K562 (cell line): ENCODE measurements around the gene CASP6. TPM values are rescaled to one million over a fixed set of nuclear protein-coding genes. Genes with fewer than 3 reads are reported as not detected.

ENCODE experiments used
- ATAC-seq: fragments of 200-7000 bp; cut with Tn5 transposase; 3 replicates; pipeline ENCODE4 v1.9.1; 2020; ENCODE audit warnings: moderate library complexity
- BruUV-seq: library from RNA; stranded (reverse); fragments of 400-500 nt; replicated peaks from 2 replicates; lab custom pipeline; 2021; lab: Mats Ljungman, UMichigan
- CTCF ChIA-PET: fragments of 300-600 bp; formaldehyde crosslinking; extraction: SDS; loops from one replicate; lab custom pipeline; 2021; ENCODE audit warnings: low intra/inter-chr PET ratio; lab: Yijun Ruan, JAX
- POLR2A ChIA-PET: fragments of 300-600, 350-650 bp; sonication (Branson Sonifier 250); formaldehyde crosslinking; extraction: SDS; loops from one replicate; lab custom pipeline; 2021; ENCODE audit warnings: antibody characterized with exemption, inconsistent platforms; lab: Yijun Ruan, JAX
- DNase-seq, 4 experiments: peaks; one replicate each; pipeline versions ENCODE4 v3.0.0 to v3.0.0-alpha.2; 2011 to 2018; ENCODE audit warnings: low spot score in 3 of 4, mixed read lengths in 3 of 4; ENCODE audit errors: extremely low read depth in 1 of 4
- FAIRE-seq: peaks from 2 replicates; lab custom pipeline; 2011; peaks lifted over from hg19 to GRCh38; lab: Jason Lieb, UNC
- H2AFZ ChIP-seq: 2 replicates; pipeline ENCODE4 v1.6.0; 2011; ENCODE audit warnings: low read depth, low read length, control low read depth, inconsistent platforms
- H3K27ac ChIP-seq: fragments of 200-600 bp; 3 replicates; pipeline ENCODE4 v1.8.0; 2011; ENCODE audit warnings: low read depth, mild to moderate bottlenecking, control low read depth, inconsistent platforms, low read length, moderate library complexity, mixed read lengths; ENCODE audit errors: extremely low read depth
- H3K27me3 ChIP-seq, 2 experiments: fragments of 300-600 bp in 1 of 2; 2 replicates in 1 of 2; 3 replicates in 1 of 2; pipeline versions ENCODE4 v1.6.0 to v1.8.0; 2011; ENCODE audit warnings: inconsistent platforms in 2 of 2, low read length in 2 of 2, mild to moderate bottlenecking in 1 of 2, mixed read lengths in 1 of 2, moderate library complexity in 1 of 2; ENCODE audit not compliant: control insufficient read depth in 2 of 2, insufficient read depth in 2 of 2
- H3K36me3 ChIP-seq: fragments of 300-600 bp; 3 replicates; pipeline ENCODE4 v1.8.0; 2011; ENCODE audit warnings: mild to moderate bottlenecking, low read length, inconsistent platforms; ENCODE audit not compliant: control insufficient read depth, insufficient read depth
- H3K4me1 ChIP-seq, 2 experiments: fragments of 200-600 bp in 1 of 2; replicated peaks in 1 of 2; 2 replicates in 1 of 2; 3 replicates in 1 of 2; pipeline versions ENCODE4 v1.5.1 to v1.8.0; 2011; ENCODE audit warnings: inconsistent platforms in 2 of 2, low read length in 2 of 2, mild to moderate bottlenecking in 1 of 2, mixed read lengths in 1 of 2, moderate library complexity in 1 of 2; ENCODE audit not compliant: control insufficient read depth in 2 of 2, insufficient read depth in 2 of 2
- H3K4me2 ChIP-seq: 2 replicates; pipeline ENCODE4 v1.6.1; 2011; ENCODE audit warnings: low read length, control low read depth, inconsistent platforms, mixed read lengths; ENCODE audit not compliant: insufficient read depth
- H3K4me3 ChIP-seq: fragments of 200-600 bp; sonication (generic), shearing (Covaris generic); 2 replicates; pipeline ENCODE4 v1.5.1; 2016; ENCODE audit warnings: control low read depth, inconsistent platforms
- H3K79me2 ChIP-seq: fragments of 200-600 bp; 3 replicates; pipeline ENCODE4 v1.8.0; 2011; ENCODE audit warnings: low read length, inconsistent platforms; ENCODE audit not compliant: control insufficient read depth, insufficient read depth
- H3K9ac ChIP-seq, 2 experiments: 2 replicates each; pipeline versions ENCODE4 v1.6.0 to v1.6.1; 2011; ENCODE audit warnings: low read depth in 2 of 2, low read length in 2 of 2, control low read depth in 1 of 2, inconsistent platforms in 1 of 2, mild to moderate bottlenecking in 1 of 2, mixed read lengths in 1 of 2; ENCODE audit not compliant: insufficient read depth in 1 of 2
- H3K9me1 ChIP-seq: one replicate; pipeline ENCODE4 v1.6.0; 2011; ENCODE audit warnings: inconsistent platforms, mild to moderate bottlenecking, low read length, moderate library complexity; ENCODE audit not compliant: control insufficient read depth, insufficient read depth
- H3K9me3 ChIP-seq: replicated peaks from 2 replicates; pipeline ENCODE4 v1.5.1; 2011; ENCODE audit warnings: low read depth, low read length, inconsistent platforms; ENCODE audit not compliant: control insufficient read depth, insufficient read depth
- H4K20me1 ChIP-seq: replicated peaks from 2 replicates; pipeline ENCODE4 v1.6.1; 2011; ENCODE audit warnings: low read length, inconsistent platforms, mixed read lengths; ENCODE audit not compliant: control insufficient read depth, insufficient read depth
- C11orf30 ChIP-seq: fragments of 450-650 bp; IDR thresholded peaks from 2 replicates; pipeline ENCODE4 v1.6.1; 2016; ENCODE audit warnings: low read depth, mild to moderate bottlenecking
- KDM1A ChIP-seq, 2 experiments: fragments of 450-650 bp; IDR thresholded peaks; 2 replicates each; pipeline ENCODE4 v1.6.1; 2016; ENCODE audit warnings: mild to moderate bottlenecking in 2 of 2
- MAFF ChIP-seq: IDR thresholded peaks from 2 replicates; pipeline ENCODE4 v1.6.1; 2012; ENCODE audit warnings: low read length, improper control_type of control experiment
- MAFG ChIP-seq: fragments of 450-650 bp; conservative IDR thresholded peaks from 2 replicates; pipeline ENCODE4 v1.6.1; 2016; ENCODE audit warnings: missing genetic modification characterization, missing compliant biosample characterization
- MECOM ChIP-seq: fragments of 250-450 bp; sonication (Bioruptor Pico); IDR thresholded peaks from 2 replicates; pipeline ENCODE4 v1.8.0; 2022; ENCODE audit warnings: inconsistent platforms
- RAD21 ChIP-seq, 2 experiments: fragments of 250-450 bp in 1 of 2; fragments of 450-650 bp in 1 of 2; sonication (Bioruptor Pico) in 1 of 2; formaldehyde crosslinking in 1 of 2; IDR thresholded peaks in 1 of 2; conservative IDR thresholded peaks in 1 of 2; 2 replicates each; pipeline versions ENCODE4 v1.4.0 to v1.8.0; 2020 to 2022; ENCODE audit warnings: mild to moderate bottlenecking in 2 of 2, moderate library complexity in 1 of 2
- ZNF121 ChIP-seq: sonication (generic); formaldehyde crosslinking; conservative IDR thresholded peaks from 2 replicates; pipeline ENCODE4 v1.8.0; 2022; ENCODE audit warnings: missing genetic modification reagents
- ZNF316 ChIP-seq: fragments of 450-650 bp; IDR thresholded peaks from 2 replicates; pipeline ENCODE4 v1.6.1; 2016
- WGBS: fragments of 100-300 bp; shearing (Covaris generic); methylation state at CpG from one replicate; pipeline ENCODE4 v1.1.6; 2016; ENCODE audit warnings: low coverage, mixed read lengths; ENCODE audit not compliant: insufficient coverage; ENCODE audit errors: missing lambda C conversion rate; 5-methylcytosine and 5-hydroxymethylcytosine counted together
- in situ Hi-C: fragments of 300-500 bp; cut with MboI; formaldehyde crosslinking; loops from 4 replicates; pipeline ENCODE4 v1.15.0; 2018; ENCODE audit warnings: inconsistent platforms, mixed read lengths
- intact Hi-C: fragments of 100-400 bp; cut with micrococcal nuclease; formaldehyde crosslinking; loops from 2 replicates; pipeline ENCODE4 v1.14.2; 2022
- polyA plus RNA-seq, 8 experiments: library from polyadenylated mRNA; depleted of rRNA in 4 of 8; stranded (reverse) in 5 of 8; unstranded in 3 of 8; fragments of >200 nt; fragmentation: Nextera tagmentation in 2 of 8; fragmentation: Illumina TruSeq in 1 of 8; extraction: Ambion mirVana in 2 of 8; extraction: Trizol in 1 of 8; gene quantifications; 2 replicates each; pipeline versions ENCODE4 v1.2.1 to v1.2.3, GENCODE V29; 2011 to 2014; ENCODE audit warnings: inconsistent platforms in 1 of 8, missing spikeins in 1 of 8
- total RNA-seq, 7 experiments: library from RNA; depleted of rRNA in 6 of 7; stranded (reverse); fragments of >200 nt in 6 of 7; fragmentation: Illumina TruSeq in 2 of 7; extraction: Trizol in 2 of 7; gene quantifications; 2 replicates each; pipeline versions ENCODE4 v1.2.1 to v1.2.3, GENCODE V29; 2011 to 2021; ENCODE audit warnings: low replicate concordance in 1 of 7

The CASP6 gene
- total and polyA plus RNA-seq, 9 of the 15 experiments (the other 6 are each of a cell fraction or from before 2014, with no cell fraction given): 20.8 to 72.7 (median 39.1) TPM

- intact Hi-C loops: no loop called here
- 53% methylated on average over 9 of the region's 10 CpGs for WGBS
- no peaks in the 10 kb centered on the region for H3K36me3 ChIP-seq
- H3K4me2 ChIP-seq: no peak overlapping the region
- no peaks in the 10 kb centered on the region for H3K27me3 ChIP-seq
- no peaks in the 10 kb centered on the region for H3K9me1 ChIP-seq
- CTCF ChIA-PET: interaction anchor here (0.7 kb wide), 1 partner anchor 354 kb away, joined by 4 read pairs; no protein-coding TSS in a partner anchor
- H2AFZ ChIP-seq: 0 out of 2 replicates have a peak overlapping the region, but pooled peaks have one; percentile 3
- no peak for FAIRE-seq
- no peak for ATAC-seq
- H3K79me2 ChIP-seq: no peaks in the 10 kb centered on the region
- DNase-seq: no peak
- H3K9me3 ChIP-seq: no peaks in the 10 kb centered on the region
- in situ Hi-C loops: no loop called here
- peaks cover 13 to 34% of the 10 kb centered on the region in 2 experiments for H3K4me1 ChIP-seq
- H3K4me3 ChIP-seq: no peak overlapping the region
- H4K20me1 ChIP-seq: no peaks in the 10 kb centered on the region
- TF ChIP-seq MAFG (tag): 0 out of 2 replicates have a peak, but pooled peaks have one; percentile 29
- TF ChIP-seq MECOM: no peak
- TF ChIP-seq ZNF121: peak; percentile 57
- 0 out of 2 replicates have a peak, but pooled peaks have one; percentile 27 for TF ChIP-seq MAFF
- TF ChIP-seq ZNF316: peak; percentile 80
- no peak for TF ChIP-seq RAD21 (CRISPR knock-in tag; conservative IDR thresholded peaks at IDR 0.05 in 1 of 2, IDR thresholded peaks at IDR 0.05 in 1 of 2)
- peak; percentile 62; the same call in 1 of the 2 replicates for TF ChIP-seq C11orf30
- 0 out of 4 replicates have a peak, but pooled peaks of 1 of the 2 experiments have one; percentile 19 for TF ChIP-seq KDM1A (IDR thresholded peaks at IDR 0.05)
- TF ChIP-seq, all 486 proteins: peak for 6
- Histone ChIP-seq H3K27ac (no peak overlapping the region), H3K9ac (no peak overlapping the region)
- BruUV-seq: no TSS peak
- POLR2A ChIA-PET: no interaction called here
Observed at GRCh38 chr4:109738104-109738872, 35.0 kb upstream of the CASP6 start.
